Astrocyte (in vitro differentiated cells and primary cell): ENCODE measurements around the gene LHPP. TPM values are rescaled to one million over a fixed set of nuclear protein-coding genes. Genes with fewer than 3 reads are reported as not detected.

ENCODE experiments used
- DNase-seq: peaks from one replicate; pipeline ENCODE4 v3.0.0-alpha.2; 2010; ENCODE audit warnings: low read depth
- FAIRE-seq: peaks from 2 replicates; lab custom pipeline; 2011; peaks lifted over from hg19 to GRCh38; lab: Jason Lieb, UNC
- H2AFZ ChIP-seq: 2 replicates; pipeline ENCODE4 v1.6.0; 2012; ENCODE audit warnings: low read depth, low read length, inconsistent platforms
- H3K27ac ChIP-seq: 2 replicates; pipeline ENCODE4 v1.5.1; 2011; ENCODE audit warnings: low read depth, low read length, inconsistent platforms
- H3K27me3 ChIP-seq: 2 replicates; pipeline ENCODE4 v1.6.0; 2011; ENCODE audit warnings: low read length, inconsistent platforms; ENCODE audit not compliant: insufficient read depth
- H3K36me3 ChIP-seq: 2 replicates; pipeline ENCODE4 v1.5.1; 2011; ENCODE audit warnings: low read length, inconsistent platforms; ENCODE audit not compliant: insufficient read depth
- H3K4me1 ChIP-seq: 2 replicates; pipeline ENCODE4 v1.5.1; 2011; ENCODE audit warnings: low read length, inconsistent platforms; ENCODE audit not compliant: insufficient read depth
- H3K4me2 ChIP-seq: 2 replicates; pipeline ENCODE4 v1.6.0; 2012; ENCODE audit warnings: low read length, inconsistent platforms
- H3K4me3 ChIP-seq: 2 replicates; pipeline ENCODE4 v1.5.1; 2011; ENCODE audit warnings: low read depth, mild to moderate bottlenecking, low read length, inconsistent platforms; ENCODE audit not compliant: insufficient read depth
- H3K79me2 ChIP-seq: 2 replicates; pipeline ENCODE4 v1.6.0; 2012; ENCODE audit warnings: mild to moderate bottlenecking, low read length, inconsistent platforms; ENCODE audit not compliant: insufficient read depth
- H3K9ac ChIP-seq: 2 replicates; pipeline ENCODE4 v1.6.0; 2012; ENCODE audit warnings: mild to moderate bottlenecking, low read length, inconsistent platforms
- H3K9me3 ChIP-seq: 2 replicates; pipeline ENCODE4 v1.5.1; 2012; ENCODE audit warnings: low read depth, mild to moderate bottlenecking, low read length, inconsistent platforms; ENCODE audit not compliant: insufficient read depth
- H4K20me1 ChIP-seq: 2 replicates; pipeline ENCODE4 v1.6.0; 2012; ENCODE audit warnings: low read length, inconsistent platforms; ENCODE audit not compliant: insufficient read depth
- H3K27ac Mint-ChIP-seq: one replicate; pipeline ENCODE4 v1.8.0; 2021; ENCODE audit warnings: mild to moderate bottlenecking, mixed read lengths; ENCODE audit not compliant: unreplicated experiment
- H3K27me3 Mint-ChIP-seq: one replicate; pipeline ENCODE4 v1.8.0; 2021; ENCODE audit warnings: low read depth, mixed read lengths; ENCODE audit not compliant: unreplicated experiment
- H3K36me3 Mint-ChIP-seq: one replicate; pipeline ENCODE4 v1.8.0; 2021; ENCODE audit warnings: low read depth, mixed read lengths; ENCODE audit not compliant: unreplicated experiment
- H3K4me1 Mint-ChIP-seq: one replicate; pipeline ENCODE4 v1.8.0; 2021; ENCODE audit warnings: low read depth, mixed read lengths; ENCODE audit not compliant: unreplicated experiment
- H3K4me3 Mint-ChIP-seq: one replicate; pipeline ENCODE4 v1.8.0; 2021; ENCODE audit warnings: mild to moderate bottlenecking, moderate library complexity, mixed read lengths; ENCODE audit not compliant: unreplicated experiment
- H3K9me3 Mint-ChIP-seq: one replicate; pipeline ENCODE4 v1.8.0; 2021; ENCODE audit warnings: mild to moderate bottlenecking, mixed read lengths; ENCODE audit not compliant: unreplicated experiment
- CTCF ChIP-seq: IDR thresholded peaks from 2 replicates; pipeline ENCODE4 v1.5.1; 2011; ENCODE audit warnings: low read depth, mild to moderate bottlenecking, inconsistent platforms, low read length, moderate library complexity; ENCODE audit not compliant: insufficient read depth
- EZH2 ChIP-seq: IDR thresholded peaks from 2 replicates; pipeline ENCODE4 v1.6.1; 2012; ENCODE audit warnings: mild to moderate bottlenecking, low read length, inconsistent platforms; ENCODE audit not compliant: insufficient read depth
- total RNA-seq: library from RNA; stranded (reverse); gene quantifications from 2 replicates; pipeline ENCODE4 v1.2.1, GENCODE V29; 2021

LHPP gene
- total RNA-seq, 1 donor from 2014 or later, result 6.9 TPM

DNA sequence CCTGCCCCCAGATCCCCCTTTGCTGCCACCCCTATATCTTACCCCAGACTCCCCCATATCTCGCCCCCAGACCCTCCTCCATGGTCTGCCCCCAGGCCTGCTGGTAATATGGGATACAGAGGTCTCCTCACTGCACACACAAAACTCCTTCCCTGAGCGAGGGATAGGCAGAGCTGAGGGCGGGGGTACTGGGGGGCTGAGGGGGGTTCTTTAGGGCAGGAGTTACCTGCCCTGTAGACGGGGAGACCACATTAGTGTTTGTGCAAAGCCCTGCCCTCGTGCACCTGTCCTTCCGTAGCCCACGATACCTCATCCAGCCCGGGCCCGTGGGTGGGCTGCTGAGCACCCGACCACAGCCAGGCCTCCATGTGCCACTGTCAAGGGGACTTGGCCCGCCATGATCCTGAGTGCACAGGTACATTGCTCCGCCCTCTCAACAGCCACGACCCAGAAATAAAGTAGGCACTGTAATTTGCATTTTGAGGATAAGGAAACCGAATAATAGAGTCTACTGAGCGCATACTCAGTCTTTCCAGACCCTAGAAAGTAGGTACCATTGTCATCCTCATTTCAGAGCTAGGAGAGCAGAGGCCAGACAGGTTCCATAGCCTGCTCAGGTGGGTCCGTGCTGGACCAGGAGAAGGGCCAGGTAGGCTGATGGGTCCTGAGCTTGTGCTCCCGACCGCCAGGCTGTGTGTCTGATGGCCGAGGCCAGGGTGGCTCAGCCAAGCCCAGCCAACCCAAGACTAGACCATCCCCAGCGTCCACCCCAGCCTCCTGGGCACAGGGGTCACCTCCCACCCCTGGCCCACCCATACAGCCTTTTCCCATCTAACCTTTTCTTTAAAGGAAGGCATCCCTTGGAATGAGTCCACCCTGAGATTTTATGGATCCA, 115.2 kb downstream of the LHPP start:
- H3K9ac ChIP-seq, result no peak overlapping the region
- no peak overlapping the region for H3K27ac ChIP-seq
- peaks cover 24% of the 10 kb centered on the region for H3K27me3 Mint-ChIP-seq
- H3K27ac Mint-ChIP-seq, result no peak overlapping the region
- no peak overlapping the region for H3K4me3 Mint-ChIP-seq
- H3K4me2 ChIP-seq, result no peak overlapping the region
- H3K79me2 ChIP-seq, result no peaks in the 10 kb centered on the region
- no peaks in the 10 kb centered on the region for H4K20me1 ChIP-seq
- DNase-seq (no peak), FAIRE-seq (no peak)
- no peak overlapping the region for H2AFZ ChIP-seq
- H3K4me3 ChIP-seq, result no peak overlapping the region
- H3K27me3 ChIP-seq, result no peaks in the 10 kb centered on the region
- TF ChIP-seq EZH2 (no peak), CTCF (no peak)
- no peaks in the 10 kb centered on the region for H3K36me3 ChIP-seq
- no peaks in the 10 kb centered on the region for H3K4me1 ChIP-seq
- H3K36me3 Mint-ChIP-seq, result no peaks in the 10 kb centered on the region
- H3K4me1 Mint-ChIP-seq, result no peaks in the 10 kb centered on the region
- no peaks in the 10 kb centered on the region for H3K9me3 ChIP-seq
- peaks cover 5% of the 10 kb centered on the region for H3K9me3 Mint-ChIP-seq

DNA sequence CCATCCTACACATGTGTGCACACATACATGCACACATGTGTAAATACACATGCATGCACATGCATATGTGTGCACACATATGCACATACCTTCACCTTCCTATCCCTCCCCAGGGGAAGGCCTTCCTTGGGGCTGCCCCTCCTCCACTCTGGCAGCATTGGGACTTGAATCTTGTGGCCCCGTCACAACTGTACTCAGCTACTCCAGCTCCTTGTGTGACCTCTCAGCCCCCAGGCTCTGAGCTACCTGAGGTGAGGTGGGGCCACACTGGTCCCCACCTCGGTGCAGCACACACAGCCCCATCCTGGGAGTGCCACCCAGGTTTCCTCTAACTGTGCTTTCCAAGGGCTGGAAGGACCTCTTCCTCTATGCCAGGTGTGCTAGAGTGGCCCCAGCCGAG, 116.0 kb downstream of the LHPP start:
- Mint-ChIP-seq H3K36me3 (no peaks in the 10 kb centered on the region), H3K4me3 (no peak overlapping the region), H3K27me3 (peaks cover 20% of the 10 kb centered on the region), H3K4me1 (no peaks in the 10 kb centered on the region), H3K9me3 (peaks cover 7% of the 10 kb centered on the region), H3K27ac (no peak overlapping the region)
- TF ChIP-seq CTCF (no peak), EZH2 (no peak)
- Histone ChIP-seq H3K9me3 (no peaks in the 10 kb centered on the region), H3K36me3 (no peaks in the 10 kb centered on the region), H3K9ac (no peak overlapping the region), H3K4me2 (no peak overlapping the region), H4K20me1 (no peaks in the 10 kb centered on the region), H3K4me1 (no peaks in the 10 kb centered on the region), H3K79me2 (no peaks in the 10 kb centered on the region), H2AFZ (no peak overlapping the region), H3K27ac (no peak overlapping the region), H3K4me3 (no peak overlapping the region), H3K27me3 (no peaks in the 10 kb centered on the region)
- DNase-seq (no peak), FAIRE-seq (no peak)
